GM18526 (cell line): ENCODE data around the gene NOL9.

Experiments
- POLR2A ChIP-seq: IDR thresholded peaks from 3 replicates; pipeline ENCODE4 v1.6.1; 2011; ENCODE audit not compliant: insufficient read length; ENCODE audit errors: extremely low read depth

Gene NOL9

DNA sequence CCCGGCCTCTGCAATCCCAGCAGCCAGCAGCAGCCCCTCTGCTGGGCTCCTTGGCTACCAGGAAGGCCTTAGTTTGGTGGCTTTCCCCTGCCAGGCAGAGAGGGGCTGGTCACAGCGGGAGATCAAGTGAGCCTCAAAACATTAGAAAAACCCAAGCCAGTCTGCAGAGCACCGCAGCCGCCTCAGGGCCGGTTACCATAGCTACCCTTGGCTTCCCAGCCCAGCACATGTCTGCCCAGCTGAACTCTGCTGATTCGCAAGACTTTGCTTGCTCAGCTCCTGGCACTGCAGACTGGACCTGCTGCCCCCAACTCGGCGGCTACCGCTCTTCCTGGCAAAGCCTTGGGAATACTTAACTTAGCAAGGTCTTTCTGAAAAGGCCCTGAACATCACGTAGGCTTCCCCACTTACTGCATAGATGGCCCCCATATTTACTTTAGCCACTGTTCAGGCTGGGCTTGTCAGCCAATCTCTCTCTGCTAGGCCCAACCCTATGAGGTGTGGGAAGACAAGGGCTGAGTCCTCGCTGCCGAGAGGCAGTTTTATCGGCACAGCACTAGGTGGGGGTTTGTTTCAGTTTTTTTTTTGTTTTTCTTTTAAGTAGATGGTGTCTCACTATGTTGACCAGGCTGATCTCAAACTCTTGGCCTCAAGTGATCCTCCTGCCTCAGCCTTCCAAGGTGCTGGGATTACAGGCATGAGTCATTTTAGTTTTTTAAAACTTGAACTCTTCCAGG, 34.2 kb downstream of the NOL9 start:
- no peak for TF ChIP-seq POLR2A

DNA sequence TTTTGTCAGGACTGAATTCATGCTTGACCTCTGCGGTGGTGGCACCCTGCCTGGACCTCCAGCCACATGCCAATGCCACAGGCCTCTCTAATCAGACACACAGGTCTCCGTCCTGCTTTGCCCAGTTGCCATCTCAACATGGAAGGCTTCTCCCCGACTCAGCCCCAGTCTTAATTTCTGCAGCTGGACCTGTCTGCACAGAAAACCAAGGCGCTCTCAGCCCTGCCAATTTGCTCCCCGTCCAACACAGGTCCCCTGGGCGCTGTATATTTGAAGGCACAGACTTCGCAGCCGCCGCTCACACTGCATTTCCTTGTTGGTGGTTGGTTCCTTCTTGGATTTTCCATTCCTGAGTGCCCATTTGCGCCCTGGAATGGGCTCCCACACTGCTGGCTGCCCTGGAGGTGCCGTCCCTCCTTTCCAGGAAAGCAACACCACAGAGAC, 34.8 kb downstream of the NOL9 start:
- no peak for TF ChIP-seq POLR2A

DNA sequence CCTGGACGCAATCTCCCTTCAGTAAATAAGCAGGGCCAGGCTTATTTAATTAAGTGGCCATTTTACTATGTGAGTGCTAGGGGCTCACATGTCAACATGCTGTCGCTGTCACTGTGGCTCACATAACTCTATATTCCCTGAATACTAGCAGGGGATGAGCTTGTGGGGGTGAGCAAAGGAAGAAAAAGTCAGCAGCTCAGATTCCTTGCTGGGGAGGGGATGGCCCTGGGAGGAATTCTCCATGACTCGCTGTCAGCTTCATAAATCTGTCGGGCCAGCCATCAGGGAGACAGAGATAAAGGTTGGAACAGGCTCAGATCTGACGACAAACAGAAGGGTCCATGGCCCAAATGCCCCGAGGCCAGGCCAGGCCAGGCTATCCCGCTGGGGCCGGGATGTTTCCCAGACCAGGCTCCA, 36.9 kb downstream of the NOL9 start:
- no peak for TF ChIP-seq POLR2A

DNA sequence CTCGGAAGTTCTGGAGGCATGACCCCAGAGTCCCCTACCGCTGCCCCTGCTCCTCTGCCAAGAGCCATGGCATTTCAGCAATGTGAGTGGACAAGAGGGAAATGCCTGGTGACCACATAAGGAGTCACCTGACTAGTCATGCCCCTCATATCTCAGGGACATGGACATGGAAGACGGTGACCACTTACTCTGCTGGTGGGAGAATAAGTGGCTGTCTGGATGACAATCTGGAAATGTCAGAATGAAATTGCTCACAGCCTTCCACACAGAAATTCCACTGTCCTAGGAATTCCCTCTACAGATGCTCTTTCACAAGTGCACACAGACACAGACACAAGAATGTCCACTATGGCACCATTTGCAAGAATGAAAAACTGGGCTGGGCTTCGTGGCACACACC, 38.5 kb downstream of the NOL9 start:
- no peak for TF ChIP-seq POLR2A

DNA sequence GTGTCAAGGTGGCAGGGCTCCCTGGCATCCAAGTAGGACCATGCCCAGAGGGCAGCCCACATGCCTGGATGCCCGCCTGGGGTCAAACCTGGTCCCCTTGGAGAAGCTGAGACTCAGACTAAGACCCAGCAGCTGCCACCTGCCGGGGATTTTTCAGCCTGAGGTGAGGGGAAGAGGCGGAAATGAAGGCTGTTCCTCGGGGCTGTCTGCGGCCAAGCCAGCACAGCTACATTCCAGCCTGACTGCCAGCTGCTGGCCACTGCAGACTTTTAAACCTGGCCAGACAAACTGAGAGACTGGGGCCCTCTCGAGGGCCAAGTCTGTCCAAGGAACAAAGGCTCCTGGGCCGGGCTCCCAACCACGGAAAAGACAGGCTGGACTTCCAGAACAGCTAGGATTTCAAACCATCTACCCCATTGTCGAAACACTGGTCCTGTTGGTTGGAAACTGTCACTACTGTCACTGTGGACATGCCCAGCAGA, 41.0 kb downstream of the NOL9 start:
- no peak for TF ChIP-seq POLR2A

DNA sequence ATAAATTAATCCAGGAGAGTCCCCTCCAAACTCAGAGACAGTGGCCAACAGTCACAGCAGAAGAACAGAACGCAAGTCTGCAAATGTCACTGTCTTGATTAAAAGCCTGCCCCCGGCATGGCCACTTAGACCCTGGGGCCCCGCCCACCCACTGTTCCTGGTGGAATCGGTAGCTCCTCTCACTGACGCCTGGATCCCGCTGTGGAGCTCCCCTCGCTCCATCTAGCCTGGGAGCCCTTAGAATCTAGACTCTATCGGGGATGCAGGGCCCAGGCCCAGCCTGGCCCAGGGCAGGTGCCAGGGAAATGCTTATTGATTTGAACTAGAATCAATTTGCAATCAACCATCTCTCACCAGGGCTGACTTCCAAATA, 41.4 kb downstream of the NOL9 start:
- no peak for TF ChIP-seq POLR2A

DNA sequence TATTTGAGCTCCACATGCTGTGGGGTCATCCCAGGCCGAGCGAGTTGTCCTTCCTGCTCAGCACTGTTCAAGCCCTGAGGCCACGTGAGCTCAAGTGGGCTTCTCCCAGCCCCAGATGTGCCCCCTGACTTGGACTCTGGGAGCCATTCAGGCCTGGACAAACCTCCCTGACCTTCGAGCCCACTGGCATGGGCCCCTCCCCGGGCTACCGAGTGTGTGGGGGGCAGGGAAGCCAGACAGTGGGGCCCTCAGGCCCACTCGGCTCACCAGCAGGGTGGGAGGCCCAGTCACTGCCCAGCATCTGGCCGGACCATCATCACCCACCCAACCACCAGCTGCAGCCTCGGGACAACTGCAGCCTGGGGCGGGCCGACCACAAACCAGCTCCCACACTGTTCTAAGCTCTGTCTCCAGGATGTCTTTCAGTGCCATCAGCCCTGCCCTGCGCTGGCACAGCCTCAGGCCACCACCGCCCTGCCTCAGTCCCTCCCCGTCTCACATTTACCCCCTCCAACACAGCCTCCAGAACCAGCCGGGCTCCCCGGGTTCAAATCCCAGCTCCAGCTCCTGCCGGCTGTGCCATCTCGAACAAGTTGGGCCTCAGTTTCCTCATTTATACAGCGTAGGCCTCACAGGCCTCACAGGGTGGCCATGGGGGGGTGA, 41.9 kb downstream of the NOL9 start:
- TF ChIP-seq POLR2A: no peak

DNA sequence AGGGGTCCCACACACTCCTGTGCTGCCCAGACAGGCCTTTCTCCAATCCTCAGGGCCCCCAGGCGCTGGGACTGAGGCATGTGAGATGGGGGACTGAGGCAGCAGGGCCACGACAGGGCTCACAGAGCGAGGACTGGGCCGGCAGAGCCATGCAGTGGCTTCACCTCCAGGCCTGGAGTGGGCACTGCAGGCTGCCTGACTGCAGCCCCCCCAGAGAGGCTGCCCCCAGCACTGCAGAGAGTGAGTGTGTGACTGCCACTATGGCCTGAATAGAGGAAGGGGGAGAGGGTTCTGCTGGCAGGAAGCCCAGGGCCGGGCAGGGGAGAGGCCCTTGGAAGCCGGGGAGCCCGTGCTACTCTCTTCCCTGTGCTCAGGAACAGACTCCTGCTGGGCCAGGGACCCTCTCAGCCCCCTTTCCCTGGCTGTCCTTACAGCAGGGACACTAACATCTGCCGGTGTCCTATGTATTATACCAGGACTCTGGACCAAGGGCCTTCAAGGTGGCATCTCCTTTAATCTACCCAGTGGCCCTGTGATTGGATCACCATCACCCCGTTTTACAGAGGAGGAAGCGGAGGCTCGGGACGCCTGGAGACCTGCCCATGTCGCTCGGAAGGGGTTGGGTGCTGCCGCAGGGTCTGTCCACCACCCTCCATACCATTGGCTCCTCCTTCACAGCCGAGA, 42.6 kb downstream of the NOL9 start:
- TF ChIP-seq POLR2A: no peak

DNA sequence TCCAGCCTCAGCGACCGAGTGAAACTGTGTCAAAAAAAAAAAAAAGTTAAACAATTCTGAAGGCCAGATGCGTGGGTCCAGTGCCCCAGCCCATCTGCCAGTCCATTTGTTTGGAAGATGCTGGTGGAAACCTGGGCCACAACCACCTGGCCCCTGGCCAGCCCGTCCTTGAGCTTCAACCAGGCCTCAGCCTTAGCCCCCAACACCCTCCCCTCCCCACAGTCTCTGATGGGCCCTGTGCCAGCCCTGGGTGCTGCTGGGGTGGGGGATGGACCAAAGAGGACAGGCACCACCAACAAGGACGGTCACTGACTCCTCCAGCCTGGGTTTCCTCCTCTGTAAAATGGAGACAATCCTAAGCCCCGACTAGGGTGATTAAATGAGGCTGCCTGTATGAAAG, 43.3 kb downstream of the NOL9 start:
- no peak for TF ChIP-seq POLR2A

DNA sequence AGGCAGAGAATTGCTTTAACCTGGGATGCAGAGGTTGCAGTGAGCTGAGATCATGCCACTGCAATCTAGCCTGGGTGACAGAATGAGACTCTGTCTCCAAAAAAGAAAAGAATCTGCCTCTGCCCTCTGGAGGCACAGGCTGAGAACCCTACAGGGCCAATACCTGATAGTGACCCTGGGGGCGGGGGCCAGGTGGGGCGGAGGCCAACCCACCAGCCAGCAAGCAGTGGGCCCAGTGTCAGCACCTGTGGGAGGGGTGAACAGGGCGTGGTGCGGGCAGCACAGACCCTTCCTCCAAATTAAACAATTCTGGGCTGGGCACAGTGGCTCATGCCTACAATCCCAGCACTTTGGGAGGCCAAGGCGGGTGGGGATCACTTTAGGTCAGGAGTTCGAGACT, 43.8 kb downstream of the NOL9 start:
- no peak for TF ChIP-seq POLR2A

DNA sequence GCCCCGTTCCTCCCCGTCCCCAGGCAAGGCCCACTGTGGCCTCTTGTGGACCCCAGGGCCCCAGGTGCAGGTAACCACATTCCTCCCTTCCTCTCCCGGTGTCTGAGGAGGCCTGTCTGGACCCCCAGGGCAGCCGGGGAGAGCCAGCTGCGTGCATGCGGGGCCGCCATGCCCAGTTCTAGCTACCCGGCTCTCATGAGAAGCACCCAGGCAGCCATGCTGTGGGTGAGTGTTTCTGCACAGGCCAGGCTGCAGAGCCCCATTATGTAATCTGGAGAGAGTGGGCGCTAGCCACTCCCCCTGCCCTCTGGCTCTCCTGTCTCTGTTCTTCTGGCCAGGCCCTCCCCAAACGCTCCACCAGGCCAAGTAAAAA, 44.4 kb downstream of the NOL9 start:
- TF ChIP-seq POLR2A: no peak

DNA sequence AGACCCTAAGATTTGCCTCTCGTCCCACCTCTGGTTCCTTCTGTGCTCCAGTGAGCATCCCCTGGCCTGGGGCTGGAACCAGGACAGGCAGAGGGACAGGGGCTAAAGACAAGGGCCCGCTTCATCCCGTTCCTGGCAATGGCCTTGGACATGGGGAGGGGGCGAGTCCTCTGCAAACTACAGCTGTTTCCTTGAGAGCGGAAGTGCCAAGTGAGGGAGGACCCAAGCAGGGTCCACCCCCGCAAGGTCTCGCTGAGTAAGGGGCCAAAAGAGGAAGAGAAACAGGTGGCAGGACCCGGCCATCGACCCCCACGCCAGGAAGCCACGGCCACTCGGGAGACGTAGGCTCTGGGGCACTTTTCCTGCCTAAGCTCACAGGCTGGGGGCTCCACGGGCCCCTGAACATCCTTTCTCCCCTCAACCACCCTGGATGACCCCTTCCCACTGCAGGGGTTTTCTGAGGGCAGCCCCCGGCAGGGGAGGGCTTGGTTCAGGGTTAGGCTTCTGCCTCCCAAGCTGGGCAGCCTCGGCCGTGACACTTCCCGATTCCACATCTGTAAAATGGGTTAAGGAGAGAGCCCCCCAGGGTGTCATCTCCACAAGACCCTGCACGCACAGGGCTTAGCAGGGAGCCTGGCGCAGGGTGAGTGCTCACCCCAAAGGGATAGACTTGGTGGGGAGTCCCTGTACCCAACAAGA, 44.9 kb downstream of the NOL9 start:
- no peak for TF ChIP-seq POLR2A

DNA sequence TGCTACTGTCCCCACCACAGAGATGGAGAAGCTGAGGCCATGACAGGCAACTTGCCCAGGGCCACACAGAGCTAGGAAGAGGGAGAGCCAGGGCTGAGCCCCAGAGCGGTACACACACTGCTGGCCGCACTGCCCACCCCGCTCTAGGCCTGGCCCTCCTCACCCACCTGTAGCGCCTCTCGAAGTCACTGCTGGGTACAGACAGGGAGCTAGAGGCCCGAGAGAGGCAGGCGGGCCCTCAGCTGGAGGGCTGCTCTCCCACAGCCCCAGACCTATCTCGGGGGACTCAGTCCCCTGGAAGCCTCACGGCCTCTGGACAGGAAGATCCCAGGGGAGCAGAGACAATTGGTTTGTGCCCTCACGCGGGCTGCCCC, 45.5 kb downstream of the NOL9 start:
- TF ChIP-seq POLR2A: no peak

DNA sequence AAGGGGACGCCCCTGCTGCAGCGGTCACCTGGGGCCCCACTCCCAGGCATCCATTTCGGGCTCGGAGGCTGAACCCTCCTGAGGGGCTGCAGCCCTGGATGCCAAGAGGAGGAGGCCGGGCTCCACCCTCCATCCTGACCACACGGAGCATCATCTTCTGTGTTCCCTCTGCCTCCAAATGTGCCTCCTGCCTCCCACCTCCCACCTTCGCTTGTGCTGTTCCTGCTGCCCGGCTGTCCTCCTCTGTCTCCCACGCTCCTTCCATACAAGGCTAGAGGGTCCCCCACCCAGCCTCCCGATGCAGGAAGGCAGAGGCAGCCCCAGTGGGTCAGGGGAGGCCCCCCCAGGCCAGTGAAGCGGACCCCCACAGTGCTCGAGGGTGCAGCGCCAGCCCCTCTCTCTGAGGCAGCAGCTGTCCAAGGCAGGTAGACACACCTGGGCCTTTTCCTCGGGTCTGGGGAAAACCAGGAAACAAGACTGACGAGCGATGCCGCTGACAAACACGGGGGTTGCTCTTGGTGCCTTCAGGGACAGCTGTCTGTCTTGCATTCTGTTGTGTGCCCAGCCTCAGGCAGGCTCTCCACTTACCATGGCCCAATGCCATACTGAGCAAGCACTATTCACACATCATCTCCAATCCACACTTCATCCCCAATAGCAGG, 46.0 kb downstream of the NOL9 start:
- no peak for TF ChIP-seq POLR2A

DNA sequence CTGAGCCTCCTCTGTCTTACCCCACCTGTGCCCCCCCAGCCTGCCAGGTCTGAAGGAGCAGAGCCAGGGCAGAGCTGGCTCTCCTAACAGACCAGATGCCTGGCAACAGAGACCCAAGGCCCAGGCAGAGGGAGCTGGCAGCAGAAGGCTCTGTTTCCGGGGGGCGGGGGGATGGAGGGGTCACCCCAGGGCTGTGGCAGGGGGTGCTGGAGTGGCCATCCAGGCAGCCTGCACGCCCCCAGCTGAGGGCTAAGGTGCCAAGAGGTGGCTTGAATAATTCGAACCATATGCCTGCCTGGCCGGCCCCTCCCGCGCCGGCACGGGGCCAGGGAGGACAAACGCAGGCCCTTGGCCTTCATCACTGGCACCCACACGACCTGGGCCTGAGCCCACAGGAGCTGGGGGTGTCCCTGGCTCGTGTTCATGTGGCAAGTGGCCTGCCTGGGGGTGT, 46.8 kb downstream of the NOL9 start:
- TF ChIP-seq POLR2A: no peak

DNA sequence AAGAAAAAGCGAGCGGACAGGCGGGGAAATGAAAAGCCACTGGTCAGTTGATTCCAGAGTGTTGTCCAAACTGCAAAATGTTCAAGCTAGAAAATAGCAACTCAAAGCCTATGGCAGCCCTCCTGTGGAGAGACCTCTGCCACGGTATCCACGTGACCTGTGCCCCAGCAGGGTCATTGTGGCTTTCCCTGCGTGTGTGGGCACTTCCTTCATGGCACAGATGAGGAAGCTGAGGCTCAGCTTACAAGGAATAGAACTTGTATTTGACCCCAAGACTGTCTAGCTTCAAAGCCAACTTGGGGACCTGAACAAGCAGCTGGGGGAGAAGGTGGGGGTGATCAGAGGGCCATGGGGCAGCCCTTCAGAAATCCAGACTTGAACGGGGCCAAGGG, 47.3 kb downstream of the NOL9 start:
- no peak for TF ChIP-seq POLR2A
